Left kidney (tissue), 2 donors: Measurements from ENCODE around the gene WTIP. TPM values are rescaled to one million over a fixed set of nuclear protein-coding genes. Genes with fewer than 3 reads are reported as not detected.
"Not testable (repeated sequence)": the region's sequence is repeated elsewhere in the genome, so short reads cannot be mapped to it uniquely, and the experiment has no call there.

Experiments used
- DNase-seq: peaks from one replicate; pipeline ENCODE4 v3.0.0-alpha.2; 2013
- polyA plus RNA-seq: library from polyadenylated mRNA; unstranded; fragments of 120-200 nt; gene quantifications from one replicate; pipeline ENCODE4 v1.2.1, GENCODE V29; 2013; ENCODE audit not compliant: insufficient read length

Gene WTIP
- polyA plus RNA-seq, 1 donor, result 28.0 TPM

DNA sequence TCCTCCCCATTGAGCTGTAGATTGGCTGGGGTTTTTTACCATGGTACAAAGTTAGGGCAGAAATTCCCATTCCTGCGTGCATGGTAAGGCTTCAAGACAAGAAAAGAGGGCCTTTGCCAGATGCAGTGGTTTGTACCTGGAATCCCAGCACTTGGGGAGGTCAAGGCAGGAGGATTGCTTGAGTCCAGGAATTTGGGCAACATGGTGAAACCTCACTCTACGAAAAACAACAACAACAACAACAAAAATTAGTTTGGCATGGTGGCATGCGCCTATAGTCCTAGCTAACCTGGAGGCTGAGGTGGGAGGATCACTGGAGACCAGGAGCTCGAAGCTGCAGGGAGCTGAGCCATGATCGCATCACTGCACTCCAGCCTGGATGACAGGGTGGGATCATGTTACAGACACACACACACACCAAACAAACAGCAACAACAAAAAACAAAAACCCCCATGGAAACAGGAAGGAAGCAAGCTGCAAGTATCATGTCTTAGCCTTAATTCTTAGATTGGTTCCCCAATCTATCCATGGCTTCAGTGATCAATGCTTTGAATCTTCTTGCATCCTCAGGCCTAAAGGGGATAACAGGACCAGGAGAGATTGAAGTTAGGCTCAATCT is 5.5 kb upstream of the WTIP start:
- DNase-seq, result no peak

DNA sequence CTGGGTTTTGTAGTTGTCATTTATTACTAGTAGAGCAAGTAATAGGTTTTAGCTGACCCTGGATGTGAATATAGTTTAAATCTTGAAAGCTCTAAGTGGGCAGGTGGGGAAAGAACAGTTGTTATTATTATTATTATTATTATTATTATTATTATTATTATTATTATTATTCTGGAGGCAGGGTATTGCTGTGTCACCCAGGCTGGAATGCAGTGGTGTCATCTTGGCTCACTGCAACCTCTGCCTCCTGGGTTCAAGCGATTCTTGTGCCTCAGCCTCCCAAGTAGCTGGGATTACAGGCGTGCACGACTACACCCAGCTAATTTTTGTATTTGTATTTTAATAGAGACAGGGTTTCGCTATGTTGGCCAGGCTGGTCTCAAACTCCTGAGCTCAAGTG is 3.1 kb upstream of the WTIP start:
- not testable (repeated sequence) for DNase-seq

DNA sequence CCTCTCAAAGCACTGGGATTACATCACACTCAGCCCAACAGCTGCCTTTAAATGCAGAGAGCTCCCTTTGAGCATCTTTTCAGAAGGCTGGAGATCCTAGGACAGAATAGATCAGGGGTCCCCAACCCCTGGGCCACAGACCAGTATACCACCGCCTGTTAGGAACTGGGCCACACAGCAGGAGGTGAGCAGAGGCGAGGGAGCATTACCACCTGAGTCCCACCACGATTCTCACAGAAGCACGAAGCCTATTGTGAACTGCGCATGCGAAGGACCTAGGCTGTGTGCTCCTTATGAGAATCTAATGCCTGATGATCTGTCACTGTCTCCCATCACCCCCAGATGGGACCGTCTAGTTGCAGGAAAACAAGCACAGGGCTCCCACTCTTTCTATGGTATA is 2.2 kb upstream of the WTIP start:
- DNase-seq, result no peak

DNA sequence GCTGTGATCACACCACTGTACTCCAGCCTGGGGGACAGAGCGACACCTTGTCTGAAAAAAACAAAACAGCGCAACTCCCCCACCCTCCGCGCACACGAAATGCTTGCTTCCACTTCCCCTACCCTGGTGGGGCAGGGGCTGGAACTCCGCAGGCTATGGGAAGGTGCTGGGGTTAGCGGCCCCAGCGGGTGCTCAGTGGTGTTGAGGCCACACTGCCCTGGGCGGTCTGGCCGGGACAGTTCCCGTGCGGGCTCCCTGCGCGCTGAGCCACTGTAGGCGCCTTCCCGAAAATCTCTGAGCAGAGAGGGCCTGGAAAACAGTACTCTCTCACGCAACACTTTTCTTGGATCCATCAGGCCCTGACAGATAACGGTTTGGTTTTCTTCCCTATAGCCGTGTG is 1.1 kb upstream of the WTIP start:
- no peak for DNase-seq

DNA sequence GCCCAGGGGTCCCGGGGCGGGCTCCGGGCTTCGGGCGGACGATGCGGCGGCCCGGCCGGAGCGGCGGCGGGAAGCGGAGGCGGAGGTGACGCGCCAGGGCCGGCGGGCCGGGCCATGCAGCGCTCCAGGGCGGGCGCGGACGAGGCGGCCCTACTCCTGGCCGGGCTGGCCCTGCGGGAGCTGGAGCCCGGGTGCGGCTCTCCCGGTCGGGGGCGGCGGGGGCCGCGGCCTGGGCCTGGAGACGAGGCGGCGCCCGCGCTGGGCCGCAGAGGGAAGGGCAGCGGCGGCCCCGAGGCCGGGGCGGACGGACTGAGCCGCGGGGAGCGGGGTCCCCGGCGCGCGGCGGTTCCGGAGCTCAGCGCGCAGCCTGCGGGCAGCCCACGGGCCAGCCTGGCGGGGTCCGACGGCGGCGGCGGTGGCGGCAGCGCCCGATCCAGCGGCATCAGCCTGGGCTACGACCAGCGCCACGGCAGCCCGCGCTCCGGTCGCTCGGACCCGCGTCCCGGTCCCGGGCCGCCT is 362 bp downstream of the WTIP start:
- no peak for DNase-seq

DNA sequence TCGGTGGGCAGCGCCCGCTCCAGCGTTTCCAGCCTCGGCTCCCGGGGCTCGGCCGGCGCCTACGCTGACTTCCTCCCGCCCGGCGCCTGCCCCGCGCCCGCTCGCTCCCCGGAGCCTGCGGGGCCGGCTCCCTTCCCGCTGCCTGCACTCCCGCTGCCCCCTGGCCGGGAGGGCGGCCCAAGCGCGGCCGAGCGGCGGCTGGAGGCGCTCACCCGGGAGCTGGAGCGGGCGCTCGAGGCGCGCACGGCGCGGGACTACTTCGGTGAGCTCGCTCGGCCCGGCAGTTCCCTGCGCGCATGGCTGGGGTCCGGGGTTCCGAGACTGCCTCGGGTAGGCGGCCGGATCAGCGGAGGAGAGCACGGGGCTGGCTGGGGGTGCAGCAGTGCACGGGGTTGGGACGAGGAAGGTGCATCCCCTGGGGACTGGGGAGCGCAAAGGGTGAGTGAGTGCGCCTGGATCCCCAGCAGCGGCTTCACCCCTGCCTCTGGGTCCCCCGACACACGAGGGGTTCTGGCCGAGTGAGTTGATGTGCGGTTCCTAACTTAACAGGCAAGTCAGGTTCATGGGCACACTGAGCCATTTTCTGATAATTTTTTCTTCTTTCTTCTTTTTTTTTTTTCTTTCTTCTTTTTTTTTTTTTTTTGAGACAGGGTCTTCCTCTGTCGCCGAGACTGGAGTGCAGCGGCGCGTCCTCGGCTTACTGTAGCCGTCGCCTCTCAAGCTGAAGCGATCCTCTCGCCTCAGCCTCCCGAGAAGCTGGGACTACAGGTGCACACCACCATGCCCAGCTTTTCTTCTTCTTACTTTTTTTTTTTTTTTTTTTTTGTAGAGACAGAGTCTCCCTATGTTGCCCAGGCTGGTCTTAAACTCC is 1.1 kb downstream of the WTIP start:
- DNase-seq, result peak; percentile 27

DNA sequence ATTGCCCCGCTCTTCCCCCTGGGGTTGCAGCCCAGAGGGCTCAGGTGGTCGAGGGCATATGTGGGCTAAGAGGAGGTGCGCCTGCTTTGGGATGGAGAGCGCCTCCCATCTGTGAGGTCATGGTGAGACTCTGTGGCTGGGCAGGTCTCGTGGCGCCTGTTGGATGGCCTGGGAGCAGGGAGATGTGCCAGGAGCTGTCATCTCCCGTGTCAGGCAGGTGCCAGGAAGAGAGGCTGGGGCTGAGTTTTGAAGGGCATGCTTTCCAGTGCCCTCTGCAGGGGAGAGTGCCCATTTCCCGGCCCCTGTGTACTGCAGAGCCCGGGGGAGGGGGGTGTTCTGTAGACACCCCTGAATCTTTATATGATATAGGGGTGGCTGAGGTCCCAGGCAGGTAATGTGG is 2.8 kb downstream of the WTIP start:
- no peak for DNase-seq

DNA sequence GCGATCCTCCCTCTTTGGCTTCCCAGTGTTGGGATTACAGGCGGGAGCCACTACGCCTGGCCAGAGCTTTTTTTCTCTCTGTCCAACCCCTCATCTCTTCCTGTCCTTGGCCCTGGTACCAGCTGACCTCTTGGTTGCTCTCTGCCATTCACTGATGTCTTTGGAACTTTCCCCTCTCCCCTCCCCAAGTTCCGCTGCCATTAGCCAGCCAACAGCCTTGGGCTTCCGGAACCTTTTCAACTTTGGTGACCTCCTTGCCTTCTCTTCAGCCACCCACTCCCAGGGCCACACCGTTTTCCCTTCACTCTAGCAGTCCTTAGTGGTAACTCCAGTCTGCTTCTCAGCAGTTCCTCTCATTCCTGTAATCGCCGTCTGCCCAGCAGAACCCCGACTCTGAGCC is 4.3 kb downstream of the WTIP start:
- DNase-seq, result no peak

DNA sequence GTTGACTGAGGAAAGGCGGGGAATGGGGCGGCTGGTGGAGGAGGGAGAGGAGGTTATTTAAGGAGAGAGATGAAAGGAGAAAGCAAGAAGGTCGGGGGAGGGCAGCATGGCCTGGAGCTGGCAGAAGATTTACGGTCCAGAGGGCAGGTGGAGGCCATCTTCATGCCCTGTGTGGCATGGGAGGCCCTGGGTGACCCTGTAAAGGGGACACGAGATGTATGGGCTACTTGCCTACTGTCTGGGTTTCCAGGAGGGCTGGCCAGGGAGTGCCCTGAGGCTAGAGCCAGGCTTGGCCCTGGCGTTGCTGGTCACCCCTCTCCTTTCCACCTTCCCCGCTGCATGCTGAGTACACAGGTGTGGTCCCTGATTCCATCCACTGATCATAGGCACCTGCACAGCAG is 6.1 kb downstream of the WTIP start:
- no peak for DNase-seq

DNA sequence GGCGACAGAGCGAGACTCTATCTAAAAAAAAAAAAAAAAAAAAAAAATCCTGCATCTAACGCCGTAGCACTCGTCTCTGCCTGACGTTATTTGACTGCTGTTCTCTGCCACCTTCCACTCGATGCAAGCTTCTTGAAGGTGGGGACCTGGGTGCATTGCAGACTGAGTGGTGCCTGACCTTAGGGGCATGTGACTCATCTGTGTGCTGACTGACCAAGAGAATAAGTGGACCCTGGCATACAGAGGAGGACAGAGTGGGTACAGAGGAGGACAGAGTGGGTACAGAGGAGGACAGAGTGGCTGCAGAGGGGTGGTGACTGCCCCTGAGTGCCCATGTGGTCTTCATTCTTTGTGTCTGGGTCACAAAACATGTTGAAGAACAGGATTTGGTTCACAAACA is 7.6 kb downstream of the WTIP start:
- DNase-seq, result no peak

DNA sequence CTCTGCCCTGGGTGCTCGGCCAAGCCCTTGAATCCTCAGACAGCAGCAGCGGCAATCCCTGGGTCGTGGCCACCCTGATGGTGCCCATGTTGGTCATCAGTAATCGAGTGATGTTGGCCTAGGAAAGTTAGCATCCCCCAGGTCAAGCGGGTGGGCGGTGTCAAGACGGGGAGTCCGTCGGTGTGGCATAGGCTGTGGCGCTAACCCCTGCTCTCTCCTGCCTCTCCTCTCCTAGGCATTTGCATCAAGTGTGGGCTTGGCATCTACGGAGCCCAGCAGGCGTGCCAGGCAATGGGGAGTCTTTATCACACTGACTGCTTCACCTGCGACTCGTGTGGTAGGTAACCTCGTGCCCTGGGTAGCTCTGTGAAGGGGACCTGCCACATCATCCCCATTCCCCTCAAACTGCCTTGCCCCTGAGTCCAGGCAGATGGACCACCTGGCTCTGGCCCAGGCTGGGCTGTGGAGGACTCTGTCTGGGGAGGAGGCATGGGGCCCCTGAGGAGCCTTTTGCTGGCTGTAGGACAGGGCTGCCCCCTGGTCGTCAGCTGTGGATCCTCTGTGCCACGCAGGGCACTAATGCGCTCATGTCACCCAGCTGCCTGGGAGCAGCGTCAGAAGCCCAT is 8.7 kb downstream of the WTIP start:
- DNase-seq, result no peak

DNA sequence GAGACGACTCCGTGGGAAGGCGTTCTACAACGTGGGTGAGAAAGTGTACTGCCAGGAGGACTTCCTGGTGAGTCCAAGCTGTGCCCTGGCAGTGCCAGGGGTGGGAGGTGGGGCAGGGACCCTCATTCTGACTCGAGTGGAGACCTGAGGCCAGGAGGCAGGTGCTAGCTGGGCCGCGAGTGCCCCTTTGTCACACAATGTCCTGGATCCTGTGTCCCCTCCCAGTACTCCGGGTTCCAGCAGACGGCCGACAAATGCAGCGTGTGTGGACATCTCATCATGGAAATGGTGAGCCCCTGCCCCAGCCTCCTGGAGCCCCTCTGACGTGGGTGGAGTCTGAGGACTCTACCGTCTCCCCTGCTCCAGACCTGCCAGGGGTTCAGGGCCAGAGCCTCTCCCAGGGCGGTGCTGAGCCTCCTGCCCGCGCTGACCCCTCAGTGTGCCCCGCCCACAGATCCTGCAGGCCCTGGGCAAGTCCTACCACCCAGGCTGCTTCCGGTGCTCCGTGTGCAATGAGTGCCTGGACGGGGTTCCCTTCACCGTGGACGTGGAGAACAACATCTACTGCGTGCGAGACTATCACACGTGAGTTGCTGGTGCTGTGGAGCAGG is 11.6 kb downstream of the WTIP start:
- DNase-seq, result no peak

DNA sequence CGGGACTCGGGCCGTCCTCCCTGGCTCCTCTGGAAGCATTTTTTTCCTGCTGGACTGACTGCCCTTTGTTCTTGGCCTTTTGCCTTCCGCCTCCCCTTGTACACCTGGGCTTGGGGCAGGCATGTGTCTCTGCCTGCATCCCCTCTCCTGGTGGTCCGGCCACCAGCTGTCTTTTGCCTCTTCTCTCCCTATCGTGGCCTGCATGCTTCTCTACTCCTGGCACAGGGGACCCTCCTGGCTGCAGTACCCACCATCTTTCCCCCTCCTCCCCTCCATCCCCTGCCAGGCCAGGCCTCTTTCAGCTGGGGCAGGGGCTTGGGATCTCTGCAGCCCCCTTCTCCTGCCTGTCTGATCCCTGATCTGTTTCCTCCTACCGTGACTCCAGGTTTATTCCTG is 12.1 kb downstream of the WTIP start:
- DNase-seq, result no peak

DNA sequence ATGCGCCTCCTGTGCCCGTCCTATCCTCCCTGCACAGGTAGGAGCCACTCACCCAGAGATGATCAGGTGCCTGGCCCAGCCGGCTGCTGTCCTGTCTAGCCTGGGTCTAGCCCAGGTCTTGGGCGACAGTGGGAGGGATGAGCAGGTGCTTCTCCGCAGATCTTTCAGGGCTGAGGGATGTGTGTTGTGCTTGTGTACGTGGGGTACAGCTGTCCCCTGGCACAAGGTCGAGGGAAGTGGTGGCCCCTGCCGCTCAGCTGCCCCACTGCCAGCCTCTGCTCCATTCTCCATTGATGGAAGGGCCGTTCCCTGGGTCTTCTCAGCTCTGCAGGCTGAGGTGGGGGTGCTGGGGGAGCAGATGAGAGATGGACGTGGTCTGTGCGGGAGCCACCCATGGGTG is 13.0 kb downstream of the WTIP start:
- no peak for DNase-seq

DNA sequence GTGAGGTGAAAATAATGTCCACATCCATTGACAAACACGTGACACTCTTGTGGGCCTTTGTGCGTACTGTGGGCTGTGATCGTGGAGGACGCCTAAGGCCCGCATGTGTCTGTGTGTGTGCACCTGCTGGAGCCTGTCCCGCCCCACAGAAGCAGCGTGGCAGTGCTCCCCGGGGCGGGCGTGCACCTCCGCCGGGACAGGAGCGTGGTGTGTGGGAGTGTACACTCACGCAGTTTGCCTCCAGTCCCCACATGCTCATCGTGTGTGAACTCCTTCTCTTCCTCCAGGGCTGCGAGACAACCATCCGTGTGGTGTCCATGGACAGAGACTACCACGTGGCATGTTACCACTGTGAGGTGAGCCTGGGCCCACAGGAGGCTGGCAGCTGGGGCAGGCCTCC is 13.9 kb downstream of the WTIP start:
- no peak for DNase-seq

DNA sequence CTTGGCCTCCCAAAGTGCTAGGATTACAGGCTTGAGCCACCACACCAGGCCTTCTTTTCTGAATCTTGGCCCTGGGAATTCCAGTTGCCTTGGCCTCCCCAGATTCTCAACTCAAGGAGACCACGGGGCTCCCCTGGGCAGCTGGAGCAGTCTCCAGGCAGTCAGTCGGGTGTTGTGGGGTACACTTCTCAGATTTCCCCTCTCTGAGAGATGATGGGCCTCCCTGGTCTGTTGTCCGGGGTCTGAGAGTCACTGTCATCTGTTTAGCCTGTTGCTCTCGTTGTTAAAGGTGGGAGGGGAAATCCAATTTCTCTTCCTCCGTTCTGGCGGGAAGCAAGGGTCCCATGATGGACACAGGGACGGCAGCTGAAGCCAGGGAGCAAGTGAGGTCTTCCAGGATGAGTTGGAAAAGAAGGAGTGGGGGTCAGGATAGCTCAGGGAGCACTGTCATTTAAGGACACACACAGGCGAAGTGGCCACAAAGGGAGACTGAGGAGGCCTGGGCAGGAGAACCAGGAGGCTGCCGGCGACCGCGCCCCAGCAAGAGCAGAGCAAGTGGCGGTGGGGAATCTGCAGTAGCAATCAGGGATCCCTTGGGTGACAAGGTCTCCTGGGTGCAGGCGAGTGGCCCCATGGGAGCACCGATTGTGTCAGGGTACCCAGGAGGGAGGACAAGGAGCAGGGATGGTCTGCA is 15.7 kb downstream of the WTIP start:
- no peak for DNase-seq

DNA sequence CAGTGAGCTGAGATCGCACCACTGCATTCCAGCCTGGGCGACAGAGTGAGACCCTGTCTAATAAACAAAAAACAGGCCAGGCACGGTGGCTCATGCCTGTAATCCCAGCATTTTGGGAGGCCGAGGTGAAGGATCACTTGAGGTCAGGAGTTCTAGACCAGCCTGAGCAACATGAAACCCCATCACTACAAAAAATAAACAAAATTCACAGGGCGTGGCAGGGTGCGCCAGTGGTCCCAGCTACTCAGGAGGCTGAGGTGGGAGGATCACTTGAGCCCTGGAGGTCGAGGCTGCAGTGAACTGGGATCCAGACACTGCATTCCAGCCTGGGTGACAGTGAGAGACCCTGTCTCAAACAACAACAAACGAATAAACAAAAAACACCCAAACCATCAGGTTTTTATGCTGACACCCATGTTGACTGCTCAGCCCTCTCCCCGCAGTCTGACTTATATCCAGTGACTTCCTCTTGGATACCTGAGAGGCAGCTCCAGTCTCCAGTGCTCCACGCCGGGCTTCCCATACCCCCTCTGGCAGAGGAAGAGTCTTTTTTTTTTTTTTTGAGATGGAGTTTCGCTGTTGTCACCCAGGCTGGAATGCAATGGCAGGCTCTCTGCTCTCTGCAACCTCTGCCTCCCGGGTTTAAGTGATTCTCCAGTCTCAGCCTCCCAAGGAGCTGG is 17.7 kb downstream of the WTIP start:
- no peak for DNase-seq

DNA sequence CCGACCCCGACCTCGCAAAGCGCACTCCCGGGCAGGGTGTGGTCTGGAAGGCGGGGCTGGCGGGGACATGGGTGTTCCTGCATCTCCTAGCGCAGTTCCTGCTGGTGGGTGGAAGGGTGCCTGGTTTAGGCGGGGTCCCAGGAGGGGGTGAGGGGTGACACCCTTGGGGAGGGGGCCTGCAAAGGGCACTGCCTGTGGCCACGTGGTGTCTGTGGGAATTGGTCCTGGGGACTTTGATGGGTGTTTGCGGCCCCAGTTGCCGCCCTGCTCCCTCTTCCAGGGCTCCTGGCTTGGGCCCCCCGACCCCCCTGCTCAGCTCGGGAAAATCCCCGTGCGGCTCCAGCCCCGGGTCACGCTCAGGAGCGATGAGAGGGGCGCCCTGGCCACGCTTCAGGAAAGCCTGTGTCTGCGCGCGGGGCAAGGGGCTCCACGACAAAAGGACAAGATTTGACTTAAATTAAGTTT is 19.1 kb downstream of the WTIP start:
- no peak for DNase-seq

DNA sequence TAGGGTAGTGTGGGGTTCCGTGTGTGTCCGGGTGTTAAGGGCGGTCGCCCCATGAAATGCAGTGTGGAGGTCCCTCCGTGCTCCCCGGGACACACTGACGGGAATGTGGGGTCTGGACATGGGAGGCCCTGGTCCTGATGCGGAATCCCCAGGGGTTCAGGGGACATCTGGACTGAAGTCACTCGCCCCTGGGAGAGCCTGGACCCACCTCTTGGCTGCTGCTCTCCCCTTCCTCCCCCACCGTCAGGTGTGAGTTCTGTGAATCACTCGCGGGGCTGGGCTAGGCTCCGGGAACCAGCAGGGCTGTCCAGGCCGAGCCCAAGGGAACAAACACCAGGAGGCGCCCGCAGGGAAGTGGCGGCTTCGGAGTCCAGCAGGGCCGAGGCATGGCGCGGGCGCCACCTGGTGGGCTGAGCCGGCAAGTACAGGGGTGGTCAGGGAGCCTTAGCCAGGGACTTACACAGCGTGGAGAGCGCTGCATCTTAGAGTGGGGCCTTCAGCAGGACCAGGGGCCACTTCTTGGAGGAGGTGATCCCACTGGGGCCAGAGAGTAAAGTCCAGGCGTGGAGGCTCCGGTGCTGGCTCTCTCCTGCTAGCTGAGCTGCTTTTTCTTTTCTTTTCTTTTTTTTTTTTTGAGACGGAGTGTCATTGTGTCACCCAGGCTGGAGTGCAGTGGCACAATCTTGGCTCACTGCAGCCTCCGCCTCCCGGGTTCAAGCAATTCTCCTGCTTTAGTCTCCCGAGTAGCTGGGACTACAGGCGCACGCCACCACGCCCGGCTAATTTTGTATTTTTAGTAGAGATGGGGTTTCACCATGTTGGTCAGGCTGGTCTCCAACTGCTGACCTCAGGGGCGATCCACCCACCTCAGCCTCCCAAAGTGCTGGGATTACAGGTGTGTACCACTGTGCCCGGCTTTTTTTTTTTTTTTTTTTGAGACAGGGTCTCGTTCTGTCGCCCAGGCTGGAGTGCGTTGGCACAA is 20.1 kb downstream of the WTIP start:
- peak; percentile 85 for DNase-seq
